SW 1271 (cell line): ENCODE measurements around the gene RBPJ.
A peak's percentile ranks its signal among the peaks of the same experiment; 100 is the strongest.
"Not testable (repeated sequence)": the region's sequence is repeated elsewhere in the genome, so short reads cannot be mapped to it uniquely, and the experiment has no call there.

Source experiments
- DNase-seq, 2 experiments: peaks; one replicate each; lab custom pipeline; 2025; lab: John Stamatoyannopoulos, UW

Gene RBPJ

DNA sequence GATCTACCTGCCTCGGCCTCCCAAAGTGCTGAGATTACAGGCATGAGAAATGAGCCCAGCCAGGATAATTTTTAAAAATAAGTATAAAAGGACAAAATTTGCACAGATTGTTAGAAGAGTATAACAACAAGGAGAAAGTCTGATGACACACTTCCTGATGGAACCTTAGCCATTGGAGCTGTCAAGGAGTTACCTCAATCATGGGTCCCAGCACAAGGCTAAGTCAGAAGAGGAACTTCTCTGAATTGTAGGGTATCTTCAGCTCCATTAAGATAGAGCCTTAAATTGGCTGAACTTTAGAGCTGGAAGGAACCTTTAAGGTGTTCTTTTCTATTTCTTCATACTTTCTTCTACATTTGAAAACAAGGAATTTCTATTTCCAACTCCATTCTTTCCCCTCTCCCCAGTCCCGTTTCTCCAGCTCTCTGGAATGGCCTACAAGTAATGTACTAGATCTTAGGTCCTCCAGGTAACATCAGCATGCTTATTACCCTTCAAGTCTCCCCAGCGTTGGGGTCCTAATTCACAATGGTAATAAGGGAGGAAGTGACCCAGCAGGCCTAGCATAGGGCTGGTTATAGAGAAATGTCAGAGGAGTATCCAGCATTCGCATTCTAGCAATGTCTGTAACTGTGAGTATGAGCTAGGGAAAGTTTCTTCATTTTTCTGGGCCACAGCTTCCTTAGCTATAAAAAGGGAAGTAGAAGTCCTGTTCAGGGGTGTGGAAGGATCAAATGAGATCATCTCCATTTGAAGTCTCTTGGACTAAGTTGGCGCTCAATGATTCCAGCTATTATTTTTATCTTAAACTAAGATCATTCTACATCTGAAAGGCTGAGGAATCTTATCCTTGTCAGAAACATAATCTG lies 18.5 kb upstream of the RBPJ start:
- no peak for DNase-seq

DNA sequence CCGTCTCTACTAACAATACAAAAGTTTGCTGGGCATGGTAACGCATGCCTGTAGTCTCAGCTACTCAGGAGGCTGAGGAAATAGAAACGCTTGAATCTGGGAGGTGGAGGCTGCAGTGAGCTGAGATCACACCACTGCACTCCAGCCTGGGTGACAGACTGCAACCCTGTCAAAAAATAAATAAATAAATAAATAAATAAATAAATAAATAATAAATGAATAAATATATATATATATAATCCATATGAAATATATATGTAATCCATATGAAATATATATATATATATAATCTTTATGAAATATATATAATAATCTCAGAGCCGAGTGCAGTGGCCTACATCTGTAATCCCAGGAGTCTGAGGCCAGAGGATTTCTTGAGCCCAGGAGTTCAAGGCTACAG lies 17.8 kb upstream of the RBPJ start:
- no peak for DNase-seq

- no peak for DNase-seq
These were observed 13.6 kb upstream of the RBPJ start for GRCh38 chr4:26307037-26307800.

- DNase-seq = no peak
These were observed 12.2 kb upstream of the RBPJ start for GRCh38 chr4:26308568-26308967.

- DNase-seq = no peak
These were observed 10.6 kb upstream of the RBPJ start for GRCh38 chr4:26310264-26310663.

- DNase-seq = no peak
These were observed 9.2 kb upstream of the RBPJ start for GRCh38 chr4:26311633-26312032.

DNA sequence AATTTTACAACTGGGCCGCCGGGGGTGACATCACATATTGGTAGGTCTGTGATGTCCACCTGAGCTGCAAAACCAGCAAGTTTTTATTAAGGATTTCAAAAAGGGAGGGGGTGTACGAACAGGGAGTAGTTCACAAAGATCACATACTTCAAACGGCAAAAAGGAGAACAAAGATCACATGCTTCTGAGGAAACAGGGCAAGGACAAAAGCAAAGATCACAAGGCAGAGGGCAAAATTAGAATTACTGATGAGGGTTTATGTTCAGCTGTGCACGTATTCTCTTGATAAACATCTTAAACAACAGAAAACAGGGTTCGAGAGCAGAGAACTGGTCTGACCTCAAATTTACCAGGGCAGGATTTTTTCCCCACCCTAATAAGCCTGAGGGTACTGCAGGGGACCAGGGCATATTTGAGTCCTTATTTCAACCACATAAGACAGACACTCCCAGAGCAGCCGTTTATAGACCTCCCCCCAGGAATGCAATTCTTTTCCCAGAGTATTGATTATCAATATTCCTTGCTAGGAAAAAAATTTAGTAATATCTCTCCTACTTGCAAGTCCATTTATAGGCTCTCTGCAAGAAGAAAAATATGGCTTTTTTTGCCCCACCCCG lies 5.4 kb upstream of the RBPJ start:
- DNase-seq = not testable (repeated sequence)

- DNase-seq = no peak
These were observed 3.0 kb upstream of the RBPJ start for GRCh38 chr4:26317766-26318165.

- DNase-seq = peak; percentile 93 to 97
These were observed 1.3 kb upstream of the RBPJ start for GRCh38 chr4:26319467-26319948.

- peak; percentile 39 to 41 for DNase-seq
These were observed 771 bp upstream of the RBPJ start for GRCh38 chr4:26319949-26320537.

GRCh38 chr4:26321373-26322221 lies 783 bp downstream of the RBPJ start:
- DNase-seq = no peak

- no peak for DNase-seq
These were observed 1.5 kb downstream of the RBPJ start for GRCh38 chr4:26322346-26322745.

DNA sequence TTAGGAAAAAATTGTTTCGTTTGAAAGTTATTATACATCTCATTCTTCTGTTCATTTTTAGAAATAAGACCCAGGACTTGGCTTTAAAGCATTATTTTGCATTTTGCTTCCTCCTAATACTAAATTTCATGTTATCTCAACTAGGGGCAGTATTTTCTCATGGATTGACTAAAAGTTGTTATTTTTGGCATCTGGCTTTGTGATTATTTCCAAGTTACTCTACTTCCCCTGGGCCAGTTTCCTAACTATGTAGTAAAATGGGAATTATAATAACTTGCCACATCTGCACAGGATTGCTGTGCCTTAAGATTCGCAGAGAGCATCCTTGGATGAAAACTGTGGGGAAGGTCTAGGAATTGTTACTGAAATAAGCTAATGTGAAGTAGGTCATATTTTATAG lies 3.0 kb downstream of the RBPJ start:
- no peak for DNase-seq

GRCh38 chr4:26325191-26325590 lies 4.4 kb downstream of the RBPJ start:
- peak in 1 of 2 experiments; percentile 54 for DNase-seq

- DNase-seq = peak in 1 of 2 experiments; percentile 7
These were observed 6.0 kb downstream of the RBPJ start for GRCh38 chr4:26326791-26327190.

DNA sequence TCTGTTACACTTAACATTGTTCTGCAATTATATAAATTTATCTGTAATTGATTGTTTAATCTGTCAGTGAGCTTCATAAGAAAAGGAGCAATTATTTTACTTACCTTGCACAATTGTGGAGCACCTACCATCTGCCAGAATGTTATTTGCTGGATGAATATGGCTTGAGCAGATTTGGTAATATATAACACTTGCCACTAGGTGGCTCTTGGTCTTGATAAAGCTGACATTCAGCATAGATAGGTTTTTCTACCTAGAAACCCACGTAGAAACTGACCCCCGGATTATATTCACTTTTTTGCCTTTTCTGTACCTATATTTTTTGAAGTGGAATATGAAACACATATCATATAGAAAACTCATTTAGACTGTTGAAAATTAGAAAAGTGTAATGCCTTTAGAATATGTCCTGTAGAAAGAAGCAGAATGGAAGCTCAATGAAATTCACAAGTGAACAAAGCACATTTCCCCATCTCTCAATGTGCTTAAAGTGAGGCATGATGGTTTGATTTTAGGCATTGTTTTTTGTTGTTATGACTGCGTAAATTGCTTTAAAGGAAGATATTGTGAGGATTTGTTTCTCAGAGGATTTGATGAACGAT lies 9.5 kb downstream of the RBPJ start:
- peak; percentile 4 to 68 for DNase-seq

- no peak for DNase-seq
These were observed 10.1 kb downstream of the RBPJ start for GRCh38 chr4:26330946-26331345.

DNA sequence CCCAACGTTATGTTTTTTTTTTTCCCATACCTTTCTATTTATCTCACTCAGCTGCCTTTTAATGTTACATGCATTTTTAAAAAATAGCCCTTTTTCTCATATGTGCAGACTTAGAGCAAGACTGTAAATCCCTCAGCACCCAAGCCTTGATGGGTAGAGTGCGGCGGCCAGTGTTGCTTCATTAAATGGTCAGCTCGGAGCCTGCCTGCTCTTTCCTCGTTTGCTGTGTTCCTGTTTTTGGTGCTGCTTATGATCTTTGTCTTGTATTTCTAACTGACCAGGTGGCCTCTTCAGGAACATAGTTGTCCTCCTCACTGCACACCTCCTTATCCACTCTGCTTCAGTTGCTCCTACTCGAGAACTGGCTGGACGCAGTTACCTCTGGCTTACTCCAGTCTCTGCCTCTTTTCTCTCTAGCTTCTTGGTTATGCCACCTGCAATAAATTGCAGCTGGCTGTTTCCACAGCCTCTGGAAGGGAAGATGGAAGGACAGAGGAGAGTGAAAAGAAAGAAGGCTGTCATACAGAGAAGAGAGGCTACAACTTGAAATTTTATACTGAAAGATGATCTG lies 10.7 kb downstream of the RBPJ start:
- DNase-seq = no peak

DNA sequence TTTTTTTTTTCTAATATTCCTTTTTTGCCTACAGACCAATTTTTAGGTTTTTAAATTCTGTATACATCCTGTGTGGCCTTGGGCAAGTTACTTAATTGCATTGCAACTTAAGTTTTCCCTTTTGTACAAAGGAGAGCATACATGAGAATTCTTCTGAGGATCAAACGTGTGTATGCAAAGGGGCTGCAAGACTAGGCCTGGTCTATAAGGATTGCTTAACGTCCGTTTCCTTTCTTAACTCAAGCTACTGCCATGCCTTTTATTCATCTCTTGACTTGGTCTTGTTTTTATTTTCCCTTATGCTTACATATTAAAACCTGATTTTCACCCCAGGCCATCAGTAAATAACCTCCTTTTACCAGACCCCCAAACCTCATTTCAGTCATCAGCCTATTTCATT lies 13.6 kb downstream of the RBPJ start:
- no peak for DNase-seq

- DNase-seq = no peak
These were observed 16.8 kb downstream of the RBPJ start for GRCh38 chr4:26337612-26338011.
